Measurements from ENCODE around the gene CAMK2A.

DNA sequence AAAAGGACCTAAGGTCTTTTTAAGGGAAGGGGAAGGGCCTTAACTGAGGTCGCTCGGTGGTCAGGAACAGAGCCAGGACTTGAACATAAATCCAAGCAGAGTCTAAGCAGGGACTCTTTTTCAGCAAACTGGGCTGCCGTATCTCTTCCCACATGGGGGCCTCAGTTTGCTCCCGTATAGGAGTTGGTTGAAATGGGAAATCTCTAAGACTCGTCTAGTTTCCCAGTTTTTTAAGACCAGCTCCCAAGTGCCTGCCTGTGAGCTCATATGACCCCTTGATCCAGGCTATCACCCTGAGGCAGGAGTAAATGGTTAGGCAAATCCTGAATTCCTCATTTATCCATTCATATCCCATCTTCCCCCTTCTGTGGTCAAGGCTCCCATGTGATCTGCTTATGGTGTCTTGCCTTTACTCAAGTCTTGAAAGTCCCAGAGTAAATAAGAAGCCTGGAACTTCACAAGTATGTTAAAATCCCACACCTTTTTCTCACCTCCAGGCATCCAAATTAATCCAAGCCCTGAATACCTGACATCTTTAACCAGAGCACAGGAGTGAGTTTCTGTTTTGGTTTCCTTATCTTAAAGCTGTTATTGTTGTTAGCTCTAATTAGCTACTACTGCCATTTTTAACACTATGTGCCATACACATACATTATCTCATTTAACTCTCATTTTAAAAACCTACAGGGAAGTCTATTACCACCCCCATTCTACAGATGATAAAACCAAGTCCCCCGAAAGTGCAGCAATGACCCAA is 10.2 kb upstream of the CAMK2A start:
- no peak for TF ChIP-seq TAF1 (IDR thresholded peaks at IDR 0.05; ENCODE audit: borderline replicate concordance, low read depth, low read length)
- TF ChIP-seq POLR2AphosphoS5 (IDR thresholded peaks at IDR 0.05; ENCODE audit: low read depth, low read length) = no peak
- no peak for TF ChIP-seq POLR2A (IDR thresholded peaks at IDR 0.05; ENCODE audit: low read depth, low read length)

All from GM12892 (cell line).